Vagina (tissue), 2 donors: ENCODE measurements around the gene FMN2. TPM values are rescaled to one million over a fixed set of nuclear protein-coding genes. Genes with fewer than 3 reads are reported as not detected.

Experiments
- DNase-seq, 2 donors: peaks; one replicate each; pipeline ENCODE4 v3.0.0-alpha.2; 2017; ENCODE audit errors: extremely low spot score in 2 of 2
- H3K27ac ChIP-seq: fragments of 200-600 bp; sonication (generic); one replicate; pipeline ENCODE4 v1.5.1; 2019
- H3K27me3 ChIP-seq: fragments of 200-600 bp; sonication (generic); one replicate; pipeline ENCODE4 v1.5.1; 2019
- H3K36me3 ChIP-seq, 2 donors: fragments of 200-600 bp; sonication (generic); one replicate each; pipeline ENCODE4 v1.5.1; 2017 to 2019
- H3K4me1 ChIP-seq: fragments of 200-600 bp; sonication (generic); one replicate; pipeline ENCODE4 v1.5.1; 2019
- H3K4me3 ChIP-seq, 2 donors: fragments of 200-600 bp; sonication (generic); 1 replicate in 1 of 2; 2 replicates in 1 of 2; pipeline ENCODE4 v1.5.1; 2016 to 2019
- H3K9me3 ChIP-seq: fragments of 200-600 bp; sonication (generic); one replicate; pipeline ENCODE4 v1.5.1; 2019
- POLR2A ChIP-seq, 2 donors: fragments of 450-650 bp; IDR thresholded peaks; one replicate each; pipeline ENCODE4 v1.6.1; 2017; ENCODE audit warnings: antibody characterized with exemption in 2 of 2, mild to moderate bottlenecking in 2 of 2, moderate library complexity in 2 of 2
- POLR2AphosphoS5 ChIP-seq, 2 donors: sonication (generic); formaldehyde crosslinking; IDR thresholded peaks; one replicate each; pipeline ENCODE4 v1.9.0; 2017; ENCODE audit warnings: antibody characterized with exemption in 2 of 2, mild to moderate bottlenecking in 2 of 2, low read depth in 1 of 2; ENCODE audit not compliant: insufficient read depth in 1 of 2
- intact Hi-C: fragments of 100-400 bp; cut with DNase I; formaldehyde crosslinking; loops from one replicate; pipeline ENCODE4 v1.15.1; 2023
- total RNA-seq: library from RNA; depleted of rRNA; stranded (reverse); fragments of >200 nt; gene quantifications from one replicate; pipeline ENCODE4 v1.2.3, GENCODE V29; 2016
- TF ChIP-seq, protein P1 (sequence below), 3 experiments: fragments of 450-650 bp in 2 of 3; fragments of 200-600 bp in 1 of 3; sonication (generic) in 1 of 3; IDR thresholded peaks; one replicate each; pipeline ENCODE4 v1.5.1; 2017 to 2019; ENCODE audit warnings: antibody characterized with exemption in 3 of 3, mild to moderate bottlenecking in 2 of 3, moderate library complexity in 2 of 3

The FMN2 gene
- total RNA-seq, 1 donor from 2014 or later: not detected

DNA sequence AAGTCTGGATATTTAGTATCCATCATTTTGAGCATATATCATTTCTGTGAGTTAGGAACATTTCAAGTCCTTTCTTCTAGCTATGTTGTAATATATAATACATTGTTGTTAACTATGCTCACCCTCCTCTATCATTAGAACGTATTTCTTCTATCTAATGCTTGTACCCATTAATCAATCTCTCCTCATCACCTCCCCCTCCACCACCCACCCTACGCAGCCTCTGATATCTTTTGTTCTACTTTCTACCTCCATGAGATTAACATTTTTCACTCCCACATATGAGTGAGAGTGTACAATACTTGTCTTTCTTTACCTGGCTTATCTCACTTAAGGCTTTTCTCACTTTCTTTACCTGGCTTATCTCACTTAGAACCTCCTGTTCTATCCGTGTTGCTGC, 156.2 kb downstream of the FMN2 start:
- no peak for DNase-seq
- peaks cover 6% of the 10 kb centered on the region for H3K9me3 ChIP-seq
- TF ChIP-seq POLR2AphosphoS5 (IDR thresholded peaks at IDR 0.05; ENCODE audit: insufficient read depth in 1 of 2, low read depth in 1 of 2) (no peak), POLR2A (IDR thresholded peaks at IDR 0.05) (no peak)
- TF ChIP-seq, protein P1, sequence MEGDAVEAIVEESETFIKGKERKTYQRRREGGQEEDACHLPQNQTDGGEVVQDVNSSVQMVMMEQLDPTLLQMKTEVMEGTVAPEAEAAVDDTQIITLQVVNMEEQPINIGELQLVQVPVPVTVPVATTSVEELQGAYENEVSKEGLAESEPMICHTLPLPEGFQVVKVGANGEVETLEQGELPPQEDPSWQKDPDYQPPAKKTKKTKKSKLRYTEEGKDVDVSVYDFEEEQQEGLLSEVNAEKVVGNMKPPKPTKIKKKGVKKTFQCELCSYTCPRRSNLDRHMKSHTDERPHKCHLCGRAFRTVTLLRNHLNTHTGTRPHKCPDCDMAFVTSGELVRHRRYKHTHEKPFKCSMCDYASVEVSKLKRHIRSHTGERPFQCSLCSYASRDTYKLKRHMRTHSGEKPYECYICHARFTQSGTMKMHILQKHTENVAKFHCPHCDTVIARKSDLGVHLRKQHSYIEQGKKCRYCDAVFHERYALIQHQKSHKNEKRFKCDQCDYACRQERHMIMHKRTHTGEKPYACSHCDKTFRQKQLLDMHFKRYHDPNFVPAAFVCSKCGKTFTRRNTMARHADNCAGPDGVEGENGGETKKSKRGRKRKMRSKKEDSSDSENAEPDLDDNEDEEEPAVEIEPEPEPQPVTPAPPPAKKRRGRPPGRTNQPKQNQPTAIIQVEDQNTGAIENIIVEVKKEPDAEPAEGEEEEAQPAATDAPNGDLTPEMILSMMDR (IDR thresholded peaks at IDR 0.05): no peak
- H3K36me3 ChIP-seq: no peaks in the 10 kb centered on the region
- no peaks in the 10 kb centered on the region for H3K27me3 ChIP-seq
- intact Hi-C loops: no loop called here
- no peak overlapping the region for H3K4me3 ChIP-seq
- H3K27ac ChIP-seq: no peak overlapping the region
- no peaks in the 10 kb centered on the region for H3K4me1 ChIP-seq

DNA sequence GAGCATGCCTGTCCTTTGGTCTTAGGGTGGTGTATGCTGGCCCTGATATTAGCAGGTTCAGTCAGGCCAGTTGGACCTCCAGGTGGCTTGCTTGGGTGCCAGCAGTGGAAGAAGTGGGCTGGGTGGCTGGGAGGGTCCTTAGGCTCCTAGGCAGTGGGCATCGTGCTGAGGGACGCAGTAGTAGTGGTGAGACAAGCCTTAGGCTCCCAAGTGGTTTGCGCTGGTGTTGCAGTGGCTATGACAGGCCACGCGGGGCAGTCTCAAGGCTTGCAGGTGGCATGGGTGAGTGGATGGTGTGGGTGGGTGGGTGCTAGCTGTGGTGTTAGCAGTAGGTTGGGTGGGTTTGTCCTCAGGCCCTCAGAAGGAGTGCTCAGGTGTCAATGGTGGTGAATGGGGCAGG, 162.3 kb downstream of the FMN2 start:
- Histone ChIP-seq H3K36me3 (no peaks in the 10 kb centered on the region), H3K4me3 (no peak overlapping the region), H3K9me3 (peaks cover 3% of the 10 kb centered on the region), H3K27ac (no peak overlapping the region), H3K27me3 (no peaks in the 10 kb centered on the region), H3K4me1 (no peaks in the 10 kb centered on the region)
- intact Hi-C loops: no loop called here
- DNase-seq: no peak
- TF ChIP-seq POLR2A (IDR thresholded peaks at IDR 0.05): no peak
- TF ChIP-seq, protein P1 (IDR thresholded peaks at IDR 0.05): no peak
- TF ChIP-seq POLR2AphosphoS5 (IDR thresholded peaks at IDR 0.05; ENCODE audit: insufficient read depth in 1 of 2, low read depth in 1 of 2): no peak

DNA sequence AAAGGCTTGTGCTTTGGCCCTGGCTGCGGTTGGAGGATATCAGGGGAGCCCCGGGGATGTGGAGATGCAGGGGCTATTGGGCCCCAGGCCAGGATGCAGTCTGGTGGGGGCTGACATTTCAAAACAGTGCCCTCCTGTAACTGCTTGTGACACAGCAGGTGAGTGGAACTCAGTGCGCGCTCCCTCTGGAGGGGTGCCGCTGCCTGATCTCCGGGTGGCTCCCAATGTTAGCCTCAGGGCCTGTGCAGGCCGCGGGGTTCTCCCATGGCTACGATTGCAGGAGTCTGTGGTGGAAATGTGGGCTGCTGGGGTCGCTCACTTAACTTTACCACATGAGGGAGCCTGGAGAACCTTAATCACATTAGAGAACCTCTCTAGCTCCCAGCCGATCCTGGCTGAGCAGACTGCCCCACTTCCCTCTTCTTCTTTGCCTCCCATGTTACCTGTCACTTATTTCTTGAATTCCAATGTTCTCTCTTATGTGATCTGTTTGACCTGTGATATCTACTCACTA, 163.2 kb downstream of the FMN2 start:
- intact Hi-C loops: no loop called here
- no peak overlapping the region for H3K4me3 ChIP-seq
- H3K9me3 ChIP-seq: no peaks in the 10 kb centered on the region
- no peaks in the 10 kb centered on the region for H3K36me3 ChIP-seq
- no peaks in the 10 kb centered on the region for H3K4me1 ChIP-seq
- no peaks in the 10 kb centered on the region for H3K27me3 ChIP-seq
- DNase-seq: no peak
- TF ChIP-seq POLR2A (IDR thresholded peaks at IDR 0.05) (no peak), POLR2AphosphoS5 (IDR thresholded peaks at IDR 0.05; ENCODE audit: insufficient read depth in 1 of 2, low read depth in 1 of 2) (no peak)
- TF ChIP-seq, protein P1 (IDR thresholded peaks at IDR 0.05): no peak
- no peak overlapping the region for H3K27ac ChIP-seq

DNA sequence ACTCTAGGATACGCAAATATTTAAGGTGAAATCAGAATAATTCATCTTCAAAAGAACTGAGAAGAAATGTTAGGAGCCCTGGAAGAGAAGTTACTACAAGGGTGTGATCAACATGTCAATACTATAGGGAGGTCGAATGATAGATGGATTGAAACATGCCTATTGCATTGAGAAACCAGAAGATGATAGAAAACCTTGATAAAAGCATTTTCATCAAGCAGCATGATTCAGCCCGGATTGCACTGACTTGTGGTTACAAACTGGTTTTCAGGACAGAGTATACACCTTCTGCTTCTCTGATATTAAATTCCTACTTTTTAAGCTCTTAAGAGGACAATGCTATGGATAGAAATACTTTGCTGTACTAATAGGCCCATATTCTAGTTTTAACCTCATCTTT, 164.2 kb downstream of the FMN2 start:
- Histone ChIP-seq H3K9me3 (no peaks in the 10 kb centered on the region), H3K27me3 (no peaks in the 10 kb centered on the region), H3K4me3 (no peak overlapping the region), H3K36me3 (no peaks in the 10 kb centered on the region), H3K4me1 (no peaks in the 10 kb centered on the region), H3K27ac (no peak overlapping the region)
- TF ChIP-seq POLR2A (IDR thresholded peaks at IDR 0.05) (no peak), POLR2AphosphoS5 (IDR thresholded peaks at IDR 0.05; ENCODE audit: insufficient read depth in 1 of 2, low read depth in 1 of 2) (no peak)
- TF ChIP-seq, protein P1 (IDR thresholded peaks at IDR 0.05): no peak
- intact Hi-C loops: no loop called here
- no peak for DNase-seq

DNA sequence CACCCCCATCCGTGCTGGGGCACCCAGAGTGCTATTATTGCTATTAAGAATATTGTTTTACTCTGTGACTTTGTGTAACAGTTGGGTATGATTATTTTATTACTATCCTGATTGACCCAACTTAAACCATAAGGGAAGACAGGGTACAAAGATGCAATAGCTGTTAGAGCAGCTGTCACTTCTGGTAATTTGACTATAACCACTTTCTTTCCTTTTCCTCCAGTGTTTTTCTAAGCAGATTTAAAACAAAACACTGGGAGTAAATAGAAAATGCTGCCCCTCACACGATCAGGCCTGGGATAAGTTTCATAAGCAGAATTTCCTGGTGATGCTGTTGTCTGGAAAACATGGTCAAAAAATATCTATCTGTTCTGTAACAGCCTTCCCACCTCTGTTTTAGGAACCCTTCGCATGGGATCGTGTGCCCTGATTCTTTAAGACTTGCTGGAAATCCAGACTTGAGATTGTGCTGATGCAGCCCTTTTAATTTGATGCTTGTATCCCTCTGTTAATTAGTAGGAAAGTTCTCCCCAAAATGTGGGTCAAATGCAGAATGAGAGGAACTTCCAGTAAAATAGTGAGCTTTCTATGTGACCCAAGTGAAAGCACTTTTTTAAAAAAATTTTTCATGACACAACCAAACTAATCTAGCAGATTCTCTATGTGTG, 165.3 kb downstream of the FMN2 start:
- Histone ChIP-seq H3K36me3 (no peaks in the 10 kb centered on the region), H3K27me3 (no peaks in the 10 kb centered on the region), H3K4me3 (no peak overlapping the region), H3K4me1 (no peaks in the 10 kb centered on the region), H3K9me3 (no peaks in the 10 kb centered on the region), H3K27ac (no peak overlapping the region)
- no peak for DNase-seq
- intact Hi-C loops: no loop called here
- TF ChIP-seq POLR2AphosphoS5 (IDR thresholded peaks at IDR 0.05; ENCODE audit: insufficient read depth in 1 of 2, low read depth in 1 of 2) (no peak), POLR2A (IDR thresholded peaks at IDR 0.05) (no peak)
- TF ChIP-seq, protein P1 (IDR thresholded peaks at IDR 0.05): no peak
